Mesendoderm (in vitro differentiated cells): Measurements from ENCODE around the gene KLK5.
A peak's percentile ranks its signal among the peaks of the same experiment; 100 is the strongest.

Experiments used
- DNase-seq: peaks from one replicate; pipeline ENCODE4 v3.0.0; 2013
- H2AK5ac ChIP-seq: 2 replicates; pipeline ENCODE4 v1.6.1; 2013; ENCODE audit warnings: low read length, inconsistent platforms
- H2BK120ac ChIP-seq: 2 replicates; pipeline ENCODE4 v1.6.1; 2013; ENCODE audit warnings: low read depth, mild to moderate bottlenecking, low read length, moderate library complexity, mixed read lengths
- H2BK15ac ChIP-seq: replicated peaks from 2 replicates; pipeline ENCODE4 v1.6.1; 2013; ENCODE audit warnings: low read depth, mild to moderate bottlenecking, moderate library complexity
- H2BK5ac ChIP-seq: 2 replicates; pipeline ENCODE4 v1.6.1; 2013; ENCODE audit warnings: low read length, inconsistent platforms
- H3K18ac ChIP-seq: 2 replicates; pipeline ENCODE4 v1.6.1; 2013; ENCODE audit warnings: mild to moderate bottlenecking, low read length, mixed read lengths
- H3K23ac ChIP-seq: one replicate; pipeline ENCODE4 v1.6.1; 2013; ENCODE audit warnings: low read length
- H3K27ac ChIP-seq: 2 replicates; pipeline ENCODE4 v1.5.1; 2013; ENCODE audit warnings: low read depth, mild to moderate bottlenecking, inconsistent platforms, low read length, moderate library complexity
- H3K27me3 ChIP-seq: 2 replicates; pipeline ENCODE4 v1.6.1; 2013; ENCODE audit warnings: low read length, control low read depth, mild to moderate bottlenecking, inconsistent platforms; ENCODE audit not compliant: insufficient read depth, poor library complexity
- H3K36me3 ChIP-seq: 2 replicates; pipeline ENCODE4 v1.6.1; 2013; ENCODE audit warnings: low read length, inconsistent platforms; ENCODE audit not compliant: control insufficient read depth, insufficient read depth
- H3K4ac ChIP-seq: one replicate; pipeline ENCODE4 v1.6.1; 2013; ENCODE audit warnings: low read depth, mild to moderate bottlenecking, low read length, moderate library complexity
- H3K4me1 ChIP-seq: 2 replicates; pipeline ENCODE4 v1.6.1; 2013; ENCODE audit warnings: low read depth, low read length, inconsistent platforms; ENCODE audit not compliant: control insufficient read depth
- H3K4me2 ChIP-seq: 2 replicates; pipeline ENCODE4 v1.6.1; 2013; ENCODE audit warnings: low read length
- H3K4me3 ChIP-seq: 2 replicates; pipeline ENCODE4 v1.5.1; 2013; ENCODE audit warnings: mild to moderate bottlenecking, low read length
- H3K56ac ChIP-seq: one replicate; pipeline ENCODE4 v1.6.1; 2013; ENCODE audit warnings: low read length
- H3K79me1 ChIP-seq: 2 replicates; pipeline ENCODE4 v1.6.1; 2013; ENCODE audit warnings: low read length, inconsistent platforms
- H3K79me2 ChIP-seq: 2 replicates; pipeline ENCODE4 v1.6.1; 2013; ENCODE audit warnings: mild to moderate bottlenecking, low read length; ENCODE audit not compliant: control insufficient read depth, insufficient read depth
- H3K9ac ChIP-seq: 2 replicates; pipeline ENCODE4 v1.6.1; 2013; ENCODE audit warnings: low read length, inconsistent platforms
- H4K5ac ChIP-seq: one replicate; pipeline ENCODE4 v1.6.1; 2013; ENCODE audit warnings: low read length
- H4K8ac ChIP-seq: one replicate; pipeline ENCODE4 v1.6.1; 2013; ENCODE audit warnings: low read depth, mild to moderate bottlenecking, control low read depth, low read length, moderate library complexity
- WGBS: extraction: QIAGEN DNeasy Blood & Tissue Kit; methylation state at CpG from one replicate; pipeline ENCODE4 v1.1.7; 2013; ENCODE audit warnings: low lambda C conversion rate, missing lambda C conversion rate; ENCODE audit not compliant: insufficient coverage; ENCODE audit errors: extremely low coverage; 5-methylcytosine and 5-hydroxymethylcytosine counted together

KLK5 gene

DNA sequence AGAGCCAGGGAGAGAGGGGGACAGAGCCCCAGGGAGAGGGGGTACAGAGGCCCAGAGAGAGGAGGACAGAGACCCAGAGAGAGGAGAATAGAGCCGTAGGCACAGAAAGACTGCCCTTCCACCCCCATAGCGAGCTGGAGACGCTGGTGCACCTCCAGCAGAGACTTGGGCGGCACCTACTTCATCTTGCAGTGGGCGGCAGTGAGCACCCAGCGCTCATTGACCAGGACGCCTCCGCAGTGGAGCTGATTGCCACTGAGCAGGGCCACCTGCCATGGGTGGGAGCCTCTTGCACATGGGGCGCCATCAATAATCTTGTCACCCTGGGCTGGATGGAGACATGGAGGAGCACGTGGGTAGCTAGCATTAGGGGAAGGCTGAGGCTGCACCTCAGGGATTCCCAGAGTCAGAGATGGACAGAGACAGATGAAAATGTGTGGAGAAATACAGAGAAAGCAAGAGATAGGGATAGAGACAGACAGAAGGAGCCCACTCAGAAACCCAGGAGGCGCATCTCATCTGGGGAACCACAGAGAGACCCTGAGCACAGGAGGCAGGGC is 28.8 kb upstream of the KLK5 start:
- Histone ChIP-seq H2BK15ac (no peak overlapping the region), H3K27me3 (no peaks in the 10 kb centered on the region), H3K27ac (no peak overlapping the region), H3K9ac (no peak overlapping the region), H3K18ac (no peak overlapping the region), H4K8ac (no peak overlapping the region), H3K79me2 (no peaks in the 10 kb centered on the region), H3K4me1 (no peaks in the 10 kb centered on the region), H2AK5ac (no peak overlapping the region), H3K4me3 (no peak overlapping the region), H2BK5ac (no peak overlapping the region), H3K36me3 (no peaks in the 10 kb centered on the region), H3K4me2 (no peak overlapping the region), H3K56ac (no peak overlapping the region), H3K23ac (no peak overlapping the region), H2BK120ac (no peak overlapping the region), H3K79me1 (no peaks in the 10 kb centered on the region), H3K4ac (no peak overlapping the region), H4K5ac (no peak overlapping the region)
- WGBS: no CpG with 5 or more reads among the region's 11 CpGs
- DNase-seq: no peak

DNA sequence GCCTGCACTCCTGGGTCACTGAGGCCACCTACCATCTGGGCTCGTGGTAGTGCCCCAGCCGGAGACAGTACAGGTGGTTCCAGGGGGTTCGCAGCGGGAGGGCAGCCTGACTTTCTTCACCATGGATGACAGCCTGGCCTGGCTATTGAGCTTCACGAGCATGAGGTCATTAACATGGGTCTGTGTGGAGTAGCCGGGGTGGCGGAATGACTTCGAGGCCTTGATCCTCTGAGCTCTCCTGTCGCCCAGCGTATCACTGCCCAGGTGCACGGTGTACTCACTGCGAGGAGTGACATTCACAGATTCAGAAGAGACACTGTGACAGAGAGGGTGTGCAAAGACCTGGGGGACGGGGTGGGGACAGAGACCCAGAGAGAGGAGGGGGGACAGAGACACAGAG is 27.4 kb upstream of the KLK5 start:
- Histone ChIP-seq H2BK120ac (no peak overlapping the region), H3K56ac (no peak overlapping the region), H3K36me3 (no peaks in the 10 kb centered on the region), H4K8ac (no peak overlapping the region), H3K4me3 (no peak overlapping the region), H3K9ac (no peak overlapping the region), H3K4me2 (no peak overlapping the region), H3K79me2 (no peaks in the 10 kb centered on the region), H3K23ac (no peak overlapping the region), H3K79me1 (no peaks in the 10 kb centered on the region), H2BK15ac (no peak overlapping the region), H4K5ac (no peak overlapping the region), H3K4me1 (no peaks in the 10 kb centered on the region), H2BK5ac (no peak overlapping the region), H3K27me3 (no peaks in the 10 kb centered on the region), H3K27ac (no peak overlapping the region), H2AK5ac (no peak overlapping the region), H3K18ac (no peak overlapping the region), H3K4ac (no peak overlapping the region)
- WGBS: no CpG with 5 or more reads among the region's 13 CpGs
- peak; percentile 31 for DNase-seq

DNA sequence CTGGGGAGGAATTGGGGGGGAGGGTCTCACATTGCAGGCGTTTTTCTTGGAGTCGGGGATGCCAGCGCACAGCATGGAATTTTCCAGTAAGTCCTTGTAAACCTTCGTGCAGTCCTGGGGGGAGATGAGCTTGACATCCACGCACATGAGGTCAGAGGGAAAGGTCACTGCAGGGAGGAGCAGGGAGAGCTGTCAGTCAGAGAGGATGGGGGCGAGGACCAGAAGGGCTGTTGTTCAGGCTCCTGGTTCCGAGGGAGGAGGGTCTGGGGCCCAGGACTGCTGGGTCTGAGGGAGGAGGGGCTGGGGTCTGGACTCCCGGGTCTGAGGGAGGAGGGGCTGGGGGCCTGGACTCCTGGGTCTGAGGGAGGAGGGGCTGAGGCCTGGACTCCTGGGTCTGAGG is 26.9 kb upstream of the KLK5 start:
- no peak overlapping the region for H3K4ac ChIP-seq
- no peak overlapping the region for H3K27ac ChIP-seq
- DNase-seq: peak; percentile 18
- H2BK120ac ChIP-seq: no peak overlapping the region
- no peak overlapping the region for H3K23ac ChIP-seq
- H2BK15ac ChIP-seq: no peak overlapping the region
- H3K4me1 ChIP-seq: no peaks in the 10 kb centered on the region
- no peak overlapping the region for H2AK5ac ChIP-seq
- H3K27me3 ChIP-seq: no peaks in the 10 kb centered on the region
- no peak overlapping the region for H3K4me2 ChIP-seq
- no peak overlapping the region for H3K9ac ChIP-seq
- H4K8ac ChIP-seq: no peak overlapping the region
- no CpG with 5 or more reads among the region's 8 CpGs for WGBS
- H3K56ac ChIP-seq: no peak overlapping the region
- H2BK5ac ChIP-seq: no peak overlapping the region
- H3K18ac ChIP-seq: no peak overlapping the region
- H3K36me3 ChIP-seq: no peaks in the 10 kb centered on the region
- no peaks in the 10 kb centered on the region for H3K79me2 ChIP-seq
- no peaks in the 10 kb centered on the region for H3K79me1 ChIP-seq
- H3K4me3 ChIP-seq: no peak overlapping the region
- H4K5ac ChIP-seq: no peak overlapping the region

DNA sequence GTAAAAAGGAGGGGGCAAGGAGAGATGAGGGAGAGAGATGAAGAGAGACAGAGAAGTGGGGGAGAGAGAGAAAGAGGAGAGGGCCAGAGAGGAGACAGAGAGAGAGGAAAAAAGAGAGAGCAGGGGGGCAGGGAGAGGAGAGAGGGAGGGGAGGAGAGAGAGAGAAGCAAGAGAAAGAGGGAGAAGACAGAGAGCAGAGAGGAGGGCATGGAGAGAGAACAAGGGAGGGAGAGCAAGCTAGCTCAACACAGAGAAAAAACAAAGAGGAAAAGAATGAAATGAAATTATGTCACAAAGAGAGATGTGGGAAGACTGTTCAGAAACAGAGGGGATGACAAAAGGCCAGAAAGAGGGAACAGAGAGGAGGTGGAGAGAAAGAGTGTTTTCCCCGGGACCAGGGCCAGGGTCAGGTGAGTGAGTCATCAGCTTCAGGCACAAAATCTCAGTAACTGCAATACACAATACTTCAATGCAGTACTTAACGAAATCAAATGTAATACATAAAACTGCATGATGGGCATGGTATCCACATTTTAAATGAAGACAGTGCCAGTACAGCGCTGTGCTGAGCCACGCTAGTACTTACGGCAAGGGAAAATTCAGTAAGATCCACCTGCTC is 26.0 kb upstream of the KLK5 start:
- H3K4me2 ChIP-seq: no peak overlapping the region
- no peaks in the 10 kb centered on the region for H3K79me1 ChIP-seq
- no peaks in the 10 kb centered on the region for H3K36me3 ChIP-seq
- no peaks in the 10 kb centered on the region for H3K27me3 ChIP-seq
- DNase-seq: no peak
- no peak overlapping the region for H2AK5ac ChIP-seq
- H3K79me2 ChIP-seq: no peaks in the 10 kb centered on the region
- H3K27ac ChIP-seq: no peak overlapping the region
- no peak overlapping the region for H4K5ac ChIP-seq
- no peak overlapping the region for H2BK120ac ChIP-seq
- H4K8ac ChIP-seq: no peak overlapping the region
- H3K4me3 ChIP-seq: no peak overlapping the region
- no peak overlapping the region for H3K9ac ChIP-seq
- no peak overlapping the region for H3K18ac ChIP-seq
- no peak overlapping the region for H3K23ac ChIP-seq
- no peak overlapping the region for H2BK15ac ChIP-seq
- no peak overlapping the region for H2BK5ac ChIP-seq
- no peak overlapping the region for H3K4ac ChIP-seq
- no peaks in the 10 kb centered on the region for H3K4me1 ChIP-seq
- H3K56ac ChIP-seq: no peak overlapping the region
- no CpG with 5 or more reads among the region's 5 CpGs for whole genome bisulfite sequencing

DNA sequence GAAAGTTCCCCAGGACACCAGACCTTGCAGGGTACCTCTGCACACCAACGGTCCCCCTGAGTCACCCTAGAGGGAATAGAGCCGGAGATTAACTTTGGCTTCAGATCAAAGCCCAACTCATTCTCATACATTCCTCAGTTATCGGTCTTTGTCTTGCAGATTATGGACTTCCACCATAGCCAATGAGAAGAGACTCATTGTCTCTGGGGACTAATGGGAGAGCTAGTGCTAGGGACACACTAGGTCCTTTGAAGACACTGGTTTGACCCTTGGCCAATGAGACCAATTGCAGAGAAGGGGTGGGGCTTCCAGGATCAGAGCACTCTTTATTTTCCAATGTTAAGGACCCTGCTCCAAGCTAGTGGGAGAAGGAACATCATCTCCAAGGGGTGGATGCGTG is 24.8 kb upstream of the KLK5 start:
- Histone ChIP-seq H3K79me2 (no peaks in the 10 kb centered on the region), H2BK15ac (no peak overlapping the region), H2BK120ac (no peak overlapping the region), H3K18ac (no peak overlapping the region), H3K27ac (no peak overlapping the region), H3K4me3 (no peak overlapping the region), H3K79me1 (no peaks in the 10 kb centered on the region), H4K8ac (no peak overlapping the region), H2AK5ac (no peak overlapping the region), H3K4me2 (no peak overlapping the region), H3K23ac (no peak overlapping the region), H2BK5ac (no peak overlapping the region), H3K4me1 (no peaks in the 10 kb centered on the region), H3K36me3 (no peaks in the 10 kb centered on the region), H3K9ac (no peak overlapping the region), H3K27me3 (no peaks in the 10 kb centered on the region), H3K4ac (no peak overlapping the region), H4K5ac (no peak overlapping the region), H3K56ac (no peak overlapping the region)
- peak; percentile 18 for DNase-seq
- no CpG with 5 or more reads among the region's 4 CpGs for WGBS

DNA sequence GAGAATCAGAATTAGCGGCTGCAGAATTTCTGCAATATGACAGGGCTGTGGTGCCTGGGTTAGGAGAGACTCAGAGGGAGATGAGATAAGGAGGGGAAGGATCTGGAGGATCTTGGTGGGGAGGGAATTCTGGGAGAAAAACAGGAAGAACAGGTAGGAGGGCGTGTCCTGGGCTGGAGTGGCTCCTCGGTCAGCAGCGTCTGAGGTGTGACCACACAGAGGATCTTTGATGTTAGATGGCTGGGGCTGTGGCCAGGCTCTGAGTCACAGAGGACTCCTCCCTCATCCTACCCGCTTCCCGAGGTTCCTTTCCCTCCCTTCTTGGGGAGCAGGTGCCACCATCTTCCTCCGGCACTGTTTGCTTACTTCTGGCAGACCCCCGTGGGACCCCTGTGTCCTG is 22.9 kb upstream of the KLK5 start:
- H3K4me3 ChIP-seq: no peak overlapping the region
- H3K79me2 ChIP-seq: no peaks in the 10 kb centered on the region
- no peak overlapping the region for H3K4me2 ChIP-seq
- H3K23ac ChIP-seq: no peak overlapping the region
- H2BK5ac ChIP-seq: no peak overlapping the region
- H3K18ac ChIP-seq: no peak overlapping the region
- H3K4ac ChIP-seq: no peak overlapping the region
- H3K4me1 ChIP-seq: no peaks in the 10 kb centered on the region
- no peak overlapping the region for H4K5ac ChIP-seq
- no peaks in the 10 kb centered on the region for H3K36me3 ChIP-seq
- H3K27me3 ChIP-seq: no peaks in the 10 kb centered on the region
- no peak overlapping the region for H3K9ac ChIP-seq
- H2BK120ac ChIP-seq: no peak overlapping the region
- no peaks in the 10 kb centered on the region for H3K79me1 ChIP-seq
- H4K8ac ChIP-seq: no peak overlapping the region
- peak; percentile 81 for DNase-seq
- H2BK15ac ChIP-seq: no peak overlapping the region
- H2AK5ac ChIP-seq: no peak overlapping the region
- H3K27ac ChIP-seq: no peak overlapping the region
- H3K56ac ChIP-seq: no peak overlapping the region
- no CpG with 5 or more reads among the region's 8 CpGs for WGBS
